ENCODE data around the gene PKN1. TPM values are rescaled to one million over a fixed set of nuclear protein-coding genes. Genes with fewer than 3 reads are reported as not detected.
A peak's percentile ranks its signal among the peaks of the same experiment; 100 is the strongest.

PKN1 gene
- total and polyA plus RNA-seq, 2 of the 13 experiments (the other 11 are each of a cell fraction or from before 2014, with no cell fraction given): 45.7 to 54.5 TPM

GRCh38 chr19:14419106-14419813 lies 13.8 kb upstream of the PKN1 start, which contains the start of gene DDX39A (continued):
- TF ChIP-seq EHMT2 (IDR thresholded peaks at IDR 0.05; ENCODE audit: borderline replicate concordance, low read depth, low read length) (peak; percentile 77; the same call in 1 of the 2 replicates), ZNF547 (CRISPR knock-in tag; IDR thresholded peaks at IDR 0.05) (peak; percentile 46; the same call in 1 of the 2 replicates), MYC (CRISPR knock-in tag; IDR thresholded peaks at IDR 0.05; ENCODE audit: borderline replicate concordance) (peak; percentile 71; the same call in 1 of the 2 replicates), HES4 (CRISPR knock-in tag; IDR thresholded peaks at IDR 0.05; ENCODE audit: borderline replicate concordance) (peak; percentile 54; the same call in 1 of the 2 replicates), ZNF230 (CRISPR knock-in tag; IDR thresholded peaks at IDR 0.05) (0 out of 2 replicates have a peak, but pooled peaks have one; percentile 16), JUNB (CRISPR knock-in tag; IDR thresholded peaks at IDR 0.05; ENCODE audit: borderline replicate concordance) (no peak), FLYWCH1 (CRISPR knock-in tag; IDR thresholded peaks at IDR 0.05) (peak; percentile 24; the same call in 1 of the 2 replicates), NFRKB (IDR thresholded peaks at IDR 0.05) (0 out of 2 replicates have a peak, but pooled peaks have one; percentile 20), PITX1 (CRISPR knock-in tag; IDR thresholded peaks at IDR 0.05) (peak; percentile 25; the same call in 1 of the 2 replicates), KDM5A (IDR thresholded peaks at IDR 0.05; ENCODE audit: borderline replicate concordance, low read length) (peak; percentile 65; the same call in 1 of the 2 replicates), ARID3A (IDR thresholded peaks at IDR 0.05; ENCODE audit: low read depth, low read length) (no peak), CTCF (CRISPR knock-in tag; IDR thresholded peaks at IDR 0.05) (no peak), ZNF281 (CRISPR knock-in tag; IDR thresholded peaks at IDR 0.05; ENCODE audit: borderline replicate concordance) (peak; percentile 58), ZMYM3 (CRISPR knock-in tag; IDR thresholded peaks at IDR 0.05) (no peak), ZKSCAN8 (CRISPR knock-in tag; IDR thresholded peaks at IDR 0.05; ENCODE audit: borderline replicate concordance) (no peak), CBX5 (CRISPR knock-in tag; IDR thresholded peaks at IDR 0.05; ENCODE audit: borderline replicate concordance) (0 out of 2 replicates have a peak, but pooled peaks have one; percentile 30), ZNF83 (CRISPR knock-in tag; IDR thresholded peaks at IDR 0.05; ENCODE audit: borderline replicate concordance) (no peak), HOXA3 (CRISPR knock-in tag; IDR thresholded peaks at IDR 0.05) (0 out of 2 replicates have a peak, but pooled peaks have one; percentile 39), ZNF382 (CRISPR knock-in tag; IDR thresholded peaks at IDR 0.05; ENCODE audit: borderline replicate concordance) (no peak)
- TF ChIP-seq, protein P1, sequence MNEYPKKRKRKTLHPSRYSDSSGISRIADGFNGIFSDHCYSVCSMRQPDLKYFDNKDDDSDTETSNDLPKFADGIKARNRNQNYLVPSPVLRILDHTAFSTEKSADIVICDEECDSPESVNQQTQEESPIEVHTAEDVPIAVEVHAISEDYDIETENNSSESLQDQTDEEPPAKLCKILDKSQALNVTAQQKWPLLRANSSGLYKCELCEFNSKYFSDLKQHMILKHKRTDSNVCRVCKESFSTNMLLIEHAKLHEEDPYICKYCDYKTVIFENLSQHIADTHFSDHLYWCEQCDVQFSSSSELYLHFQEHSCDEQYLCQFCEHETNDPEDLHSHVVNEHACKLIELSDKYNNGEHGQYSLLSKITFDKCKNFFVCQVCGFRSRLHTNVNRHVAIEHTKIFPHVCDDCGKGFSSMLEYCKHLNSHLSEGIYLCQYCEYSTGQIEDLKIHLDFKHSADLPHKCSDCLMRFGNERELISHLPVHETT (CRISPR knock-in tag; conservative IDR thresholded peaks at IDR 0.05): no peak
- TF ChIP-seq, protein P2, sequence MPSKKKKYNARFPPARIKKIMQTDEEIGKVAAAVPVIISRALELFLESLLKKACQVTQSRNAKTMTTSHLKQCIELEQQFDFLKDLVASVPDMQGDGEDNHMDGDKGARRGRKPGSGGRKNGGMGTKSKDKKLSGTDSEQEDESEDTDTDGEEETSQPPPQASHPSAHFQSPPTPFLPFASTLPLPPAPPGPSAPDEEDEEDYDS (CRISPR knock-in tag; IDR thresholded peaks at IDR 0.05): peak; percentile 68

All from HepG2 (cell line).